Measurements from ENCODE around the gene ETV6. TPM values are rescaled to one million over a fixed set of nuclear protein-coding genes. Genes with fewer than 3 reads are reported as not detected.

ETV6 gene
- total and polyA plus RNA-seq, 2 of the 8 experiments (the other 6 are each of a cell fraction or from before 2014, with no cell fraction given), result 5.5 to 23.9 TPM

DNA sequence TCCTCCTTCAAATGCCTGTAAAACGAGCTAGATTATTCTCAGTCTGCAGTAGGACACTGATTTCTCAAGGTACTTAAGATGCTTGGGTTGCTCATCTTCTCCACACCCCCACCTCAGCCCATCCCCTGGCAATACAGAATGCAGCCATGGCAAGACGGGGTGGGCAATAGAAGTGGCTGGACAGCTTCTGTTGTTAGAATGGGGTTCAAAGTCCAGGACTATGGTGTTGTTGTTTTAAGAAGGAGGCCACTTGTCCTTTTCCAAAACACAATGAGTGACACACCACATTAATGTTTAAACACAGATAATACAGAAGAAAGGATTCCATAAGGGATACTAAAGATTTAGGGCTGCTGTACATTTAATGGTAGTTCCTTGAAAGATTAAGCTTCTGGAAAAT is 232.4 kb downstream of the ETV6 start:
- Histone ChIP-seq H2BK20ac (ENCODE audit: low read length) (no peak overlapping the region), H3K56ac (replicated peaks; ENCODE audit: insufficient read length, low read depth, low read length) (no peak overlapping the region), H3K79me2 (ENCODE audit: control insufficient read depth in 1 of 2, insufficient read depth in 2 of 2, low read length in 2 of 2) (no peaks in the 10 kb centered on the region), H4K8ac (ENCODE audit: extremely low read depth, insufficient read depth, low read length) (no peak overlapping the region), H3K18ac (ENCODE audit: extremely low read depth, low read length) (no peak overlapping the region), H2AFZ (ENCODE audit: low read length) (no peak overlapping the region), H4K5ac (ENCODE audit: insufficient read length, low read depth, low read length) (no peak overlapping the region), H2AK5ac (ENCODE audit: low read depth, low read length) (no peak overlapping the region), H4K91ac (replicated peaks; ENCODE audit: insufficient read length, low read length) (no peak overlapping the region), H2BK5ac (ENCODE audit: low read depth, low read length) (no peak overlapping the region), H3K14ac (ENCODE audit: insufficient read length) (no peak overlapping the region), H3K36me3 (ENCODE audit: control insufficient read depth in 2 of 4, insufficient read depth in 4 of 4, low read length in 3 of 4) (peaks cover 0 to 3% (median 0%) of the 10 kb centered on the region in 4 experiments; a peak in 4 of 8 replicates), H2BK15ac (ENCODE audit: low read length) (no peak overlapping the region), H3K23me2 (ENCODE audit: low read depth, low read length) (no peaks in the 10 kb centered on the region; the same call in 1 of the 2 replicates), H3K4ac (replicated peaks; ENCODE audit: insufficient read length, low read depth, low read length) (no peak overlapping the region), H3K27me3 (replicated peaks in 1 of 4; ENCODE audit: control insufficient read depth in 3 of 4, extremely low read depth in 1 of 4, insufficient read depth in 3 of 4, low read length in 3 of 4) (no peaks in the 10 kb centered on the region), H3K4me2 (ENCODE audit: insufficient read depth in 1 of 2, low read depth in 2 of 2, low read length in 2 of 2) (no peak overlapping the region), H3K4me3 (ENCODE audit: extremely low read depth in 1 of 4, insufficient read depth in 2 of 4, low read depth in 3 of 4, low read length in 4 of 4) (no peak overlapping the region), H3K4me1 (replicated peaks in 1 of 4; ENCODE audit: control insufficient read depth in 3 of 4, insufficient read depth in 4 of 4, low read length in 3 of 4) (peaks cover 0 to 10% (median 7%) of the 10 kb centered on the region in 4 experiments; a peak in 5 of 7 replicates), H2BK12ac (ENCODE audit: low read depth, low read length) (no peak overlapping the region), H3K23ac (ENCODE audit: insufficient read length) (no peak overlapping the region), H2BK120ac (replicated peaks; ENCODE audit: low read depth, low read length) (no peak overlapping the region), H3K9ac (replicated peaks in 1 of 4; ENCODE audit: extremely low read depth in 1 of 4, low read depth in 3 of 4, low read length in 3 of 4) (no peak overlapping the region), H3K27ac (ENCODE audit: low read depth, low read length) (no peak overlapping the region), H3K9me3 (ENCODE audit: insufficient read depth in 2 of 2, low read depth in 1 of 2, low read length in 1 of 2) (no peaks in the 10 kb centered on the region), H4K20me1 (replicated peaks in 1 of 2; ENCODE audit: control insufficient read depth in 1 of 2, insufficient read depth in 2 of 2, low read length in 2 of 2) (no peaks in the 10 kb centered on the region), H3K79me1 (ENCODE audit: low read depth, low read length) (no peaks in the 10 kb centered on the region)
- ChIA-PET POLR2A (ENCODE audit: partially characterized antibody) (no interaction called here), CTCF (ENCODE audit: partially characterized antibody) (interaction anchor here (1.2 kb wide), 1 partner anchor 10 kb away, joined by 4 read pairs; no protein-coding TSS in a partner anchor)
- WGBS, 2 experiments (ENCODE audit: extremely low coverage in 1 of 2, insufficient coverage in 1 of 2, insufficient read length in 1 of 2, insufficient replicate concordance in 2 of 2, low coverage in 1 of 2, low lambda C conversion rate in 2 of 2, missing lambda C conversion rate in 1 of 2), result 82% methylated on average over 2 of the region's 2 CpGs; no CpG with 5 or more reads in 1 of the 2 experiments
- FAIRE-seq (no peak), DNase-seq (ENCODE audit: low read depth in 1 of 2, low spot score in 2 of 2) (no peak)
- TF ChIP-seq RFX5 (IDR thresholded peaks at IDR 0.05; ENCODE audit: borderline replicate concordance, low read depth, low read length) (no peak), CHD2 (IDR thresholded peaks at IDR 0.05; ENCODE audit: low read length) (no peak), KDM5A (IDR thresholded peaks at IDR 0.05; ENCODE audit: low read length) (no peak), CREB1 (IDR thresholded peaks at IDR 0.05) (no peak), CBX8 (IDR thresholded peaks at IDR 0.05; ENCODE audit: borderline replicate concordance, low read depth, low read length) (no peak), CEBPB (IDR thresholded peaks at IDR 0.05; ENCODE audit: low read depth, low read length) (no peak), FOSL1 (IDR thresholded peaks at IDR 0.05; ENCODE audit: insufficient read depth, low read depth, low read length) (no peak), NRF1 (IDR thresholded peaks at IDR 0.05; ENCODE audit: low read depth, low read length) (no peak), MAFK (IDR thresholded peaks at IDR 0.05; ENCODE audit: low read depth, low read length) (no peak), NANOG (IDR thresholded peaks at IDR 0.05; ENCODE audit: insufficient read depth, low read depth, low read length, poor library complexity, severe bottlenecking) (no peak), CTBP2 (IDR thresholded peaks at IDR 0.05; ENCODE audit: borderline replicate concordance, insufficient read depth, insufficient read length, low read length) (no peak), GTF2F1 (IDR thresholded peaks at IDR 0.05; ENCODE audit: borderline replicate concordance, low read depth, low read length) (no peak), HDAC2 (IDR thresholded peaks at IDR 0.05; ENCODE audit: borderline replicate concordance in 1 of 2, low read depth in 2 of 2, low read length in 2 of 2) (no peak), YY1 (IDR thresholded peaks at IDR 0.05; ENCODE audit: low read depth, low read length) (no peak)

Measured in H1 (cell line).